HEK293T (cell line): ENCODE measurements around the gene PTX4.

ENCODE experiments used
- CTCF ChIA-PET: fragments of 350-600 bp; formaldehyde crosslinking; extraction: SDS; loops from one replicate; lab custom pipeline; 2021; ENCODE audit warnings: antibody characterized with exemption, inconsistent platforms; lab: Yijun Ruan, JAX
- POLR2A ChIA-PET: fragments of 350-600 bp; formaldehyde crosslinking; extraction: SDS; loops from one replicate; lab custom pipeline; 2020; ENCODE audit warnings: antibody characterized with exemption, inconsistent platforms; lab: Yijun Ruan, JAX
- DNase-seq: peaks from one replicate; pipeline ENCODE4 v3.0.0; 2012; ENCODE audit warnings: mixed read lengths; ENCODE audit errors: extremely low spot score
- ARNT ChIP-seq: fragments of 450-650 bp; IDR thresholded peaks from 2 replicates; pipeline ENCODE4 v1.6.1; 2017; ENCODE audit warnings: mild to moderate bottlenecking
- BHLHE40 ChIP-seq: fragments of 450-650 bp; IDR thresholded peaks from 2 replicates; pipeline ENCODE4 v1.6.1; 2016; ENCODE audit warnings: mild to moderate bottlenecking, moderate library complexity, borderline replicate concordance
- CTBP1 ChIP-seq: fragments of 450-650 bp; IDR thresholded peaks from 2 replicates; pipeline ENCODE4 v1.6.1; 2016; ENCODE audit warnings: borderline replicate concordance
- ELF4 ChIP-seq: fragments of 450-650 bp; IDR thresholded peaks from 2 replicates; pipeline ENCODE4 v1.6.1; 2017; ENCODE audit warnings: antibody characterized with exemption
- FOXA1 ChIP-seq: fragments of 450-650 bp; IDR thresholded peaks from 2 replicates; pipeline ENCODE4 v1.6.1; 2016; ENCODE audit warnings: mild to moderate bottlenecking
- FOXK2 ChIP-seq: fragments of 450-650 bp; IDR thresholded peaks from 2 replicates; pipeline ENCODE4 v1.6.1; 2016; ENCODE audit warnings: mild to moderate bottlenecking
- FOXM1 ChIP-seq: fragments of 450-650 bp; IDR thresholded peaks from 2 replicates; pipeline ENCODE4 v1.6.1; 2017; ENCODE audit warnings: mild to moderate bottlenecking, borderline replicate concordance
- HDGF ChIP-seq: fragments of 450-650 bp; IDR thresholded peaks from 2 replicates; pipeline ENCODE4 v1.6.1; 2017; ENCODE audit warnings: antibody characterized with exemption, borderline replicate concordance
- L3MBTL2 ChIP-seq: fragments of 450-650 bp; conservative IDR thresholded peaks from 2 replicates; pipeline ENCODE4 v1.6.1; 2016; ENCODE audit warnings: mild to moderate bottlenecking
- LEF1 ChIP-seq: fragments of 450-650 bp; IDR thresholded peaks from 2 replicates; pipeline ENCODE4 v1.6.1; 2017; ENCODE audit warnings: mild to moderate bottlenecking, borderline replicate concordance
- NFRKB ChIP-seq: fragments of 450-650 bp; IDR thresholded peaks from 2 replicates; pipeline ENCODE4 v1.6.1; 2016; ENCODE audit warnings: mild to moderate bottlenecking, moderate library complexity
- PKNOX1 ChIP-seq: fragments of 450-650 bp; IDR thresholded peaks from 2 replicates; pipeline ENCODE4 v1.6.1; 2016
- SP1 ChIP-seq: fragments of 450-650 bp; IDR thresholded peaks from 2 replicates; pipeline ENCODE4 v1.6.1; 2017
- SUZ12 ChIP-seq: fragments of 450-650 bp; IDR thresholded peaks from 2 replicates; pipeline ENCODE4 v1.6.1; 2016; ENCODE audit warnings: mild to moderate bottlenecking
- TARDBP ChIP-seq: fragments of 450-650 bp; IDR thresholded peaks from 2 replicates; pipeline ENCODE4 v1.6.1; 2016
- ZNF384 ChIP-seq: fragments of 450-650 bp; IDR thresholded peaks from 2 replicates; pipeline ENCODE4 v1.6.1; 2016

Gene PTX4

GRCh38 chr16:1457489-1458245 is 31.1 kb downstream of the PTX4 start:
- no peak for DNase-seq
- ChIA-PET POLR2A (no interaction called here), CTCF (no interaction called here)
- no peak for TF ChIP-seq SUZ12

GRCh38 chr16:1456951-1457350 is 31.8 kb downstream of the PTX4 start:
- TF ChIP-seq LEF1 (no peak), L3MBTL2 (no peak), ARNT (no peak), FOXM1 (no peak), FOXA1 (no peak), ELF4 (no peak)
- ChIA-PET CTCF (no interaction called here), POLR2A (no interaction called here)
- DNase-seq = no peak

- DNase-seq = no peak
- ChIA-PET POLR2A (no interaction called here), CTCF (no interaction called here)
- no peak for TF ChIP-seq FOXM1
- TF ChIP-seq CTBP1 = no peak
- TF ChIP-seq PKNOX1 = no peak
- no peak for TF ChIP-seq ELF4
- TF ChIP-seq LEF1 = no peak
- no peak for TF ChIP-seq FOXA1
- no peak for TF ChIP-seq SP1
- TF ChIP-seq SUZ12 = no peak
- TF ChIP-seq ARNT = no peak
- TF ChIP-seq ZNF384 = no peak
- no peak for TF ChIP-seq HDGF
- TF ChIP-seq TARDBP = no peak
- TF ChIP-seq NFRKB = no peak
- TF ChIP-seq FOXK2 = no peak
- TF ChIP-seq L3MBTL2 = no peak
- no peak for TF ChIP-seq BHLHE40
Measured at GRCh38 chr16:1455190-1456171, 33.3 kb downstream of the PTX4 start.

- ChIA-PET CTCF (no interaction called here), POLR2A (no interaction called here)
- TF ChIP-seq FOXK2 (no peak), NFRKB (no peak), SUZ12 (no peak), CTBP1 (no peak), LEF1 (no peak), PKNOX1 (no peak), ARNT (no peak)
- DNase-seq = no peak
Measured at GRCh38 chr16:1454561-1454960, 34.2 kb downstream of the PTX4 start.

- ChIA-PET CTCF (no interaction called here), POLR2A (no interaction called here)
- DNase-seq = no peak
- TF ChIP-seq NFRKB (no peak), FOXA1 (no peak), CTBP1 (no peak), ARNT (no peak), FOXK2 (no peak), BHLHE40 (no peak), L3MBTL2 (no peak), ZNF384 (no peak), ELF4 (no peak), SP1 (no peak), SUZ12 (no peak), HDGF (no peak), PKNOX1 (no peak), FOXM1 (no peak), LEF1 (no peak), TARDBP (no peak)
Measured at GRCh38 chr16:1453316-1453715, 35.4 kb downstream of the PTX4 start.

GRCh38 chr16:1452530-1452929 is 36.2 kb downstream of the PTX4 start:
- ChIA-PET CTCF (no interaction called here), POLR2A (no interaction called here)
- DNase-seq = no peak
- TF ChIP-seq SP1 (no peak), LEF1 (no peak), L3MBTL2 (no peak), ARNT (no peak), PKNOX1 (no peak), FOXK2 (no peak), FOXM1 (no peak)
